ENCODE results near the gene BCKDHB. TPM values are rescaled to one million over a fixed set of nuclear protein-coding genes. Genes with fewer than 3 reads are reported as not detected.

BCKDHB gene
- total RNA-seq, 1 experiment from 2014 or later = 16.4 TPM

GRCh38 chr6:80151635-80152034 lies 45.2 kb downstream of the BCKDHB start:
- ChIA-PET CTCF (no interaction called here), POLR2A (no interaction called here)
- Histone ChIP-seq H3K27ac (ENCODE audit: low read length) (no peak overlapping the region), H3K4me1 (ENCODE audit: control insufficient read depth, insufficient read depth, low read length) (no peaks in the 10 kb centered on the region), H3K36me3 (ENCODE audit: control insufficient read depth, insufficient read depth, low read length) (no peaks in the 10 kb centered on the region), H3K4me3 (ENCODE audit: low read depth in 2 of 2, low read length in 2 of 2) (no peak overlapping the region), H3K9me3 (ENCODE audit: control insufficient read depth, insufficient read depth, low read depth, low read length) (no peaks in the 10 kb centered on the region), H3K27me3 (ENCODE audit: control insufficient read depth, insufficient read depth, low read length) (no peaks in the 10 kb centered on the region)
- in situ Hi-C loops (cut with HindIII; ENCODE audit: low pct_unique_long_range_greater_than_20kb, low sequenced_read_pairs) = no loop called here
- DNase-seq (ENCODE audit: low read depth, low spot score) = no peak
- no peak for TF ChIP-seq POLR2AphosphoS5 (IDR thresholded peaks at IDR 0.05; ENCODE audit: low read depth, low read length)
- no peak for TF ChIP-seq SIN3A (IDR thresholded peaks at IDR 0.05; ENCODE audit: borderline replicate concordance, insufficient read depth, low read depth, low read length)
- no peak for TF ChIP-seq CTCF (IDR thresholded peaks at IDR 0.05)
- no peak for TF ChIP-seq REST (IDR thresholded peaks at IDR 0.05; ENCODE audit: insufficient read depth in 1 of 2, low read depth in 2 of 2, low read length in 1 of 2)
- TF ChIP-seq TCF7L2 (IDR thresholded peaks at IDR 0.05; ENCODE audit: low read depth, low read length) = no peak
- no peak for ATAC-seq
- intact Hi-C loops (cut with micrococcal nuclease; ENCODE audit: unreplicated experiment) = no loop called here
- BruUV-seq (replicated peaks) = no TSS peak

- ATAC-seq = no peak
- H3K4me1 ChIP-seq (ENCODE audit: control insufficient read depth, insufficient read depth, low read length) = no peaks in the 10 kb centered on the region
- H3K4me3 ChIP-seq (ENCODE audit: low read depth in 2 of 2, low read length in 2 of 2) = no peak overlapping the region
- ChIA-PET POLR2A (no interaction called here), CTCF (no interaction called here)
- TF ChIP-seq REST (IDR thresholded peaks at IDR 0.05; ENCODE audit: insufficient read depth in 1 of 2, low read depth in 2 of 2, low read length in 1 of 2) = no peak
- TF ChIP-seq POLR2AphosphoS5 (IDR thresholded peaks at IDR 0.05; ENCODE audit: low read depth, low read length) = no peak
- no peak for TF ChIP-seq TCF7L2 (IDR thresholded peaks at IDR 0.05; ENCODE audit: low read depth, low read length)
- no peak for TF ChIP-seq CTCF (IDR thresholded peaks at IDR 0.05)
- TF ChIP-seq SIN3A (IDR thresholded peaks at IDR 0.05; ENCODE audit: borderline replicate concordance, insufficient read depth, low read depth, low read length) = no peak
- intact Hi-C loops (cut with micrococcal nuclease; ENCODE audit: unreplicated experiment) = no loop called here
- DNase-seq (ENCODE audit: low read depth, low spot score) = no peak
- BruUV-seq (replicated peaks) = no TSS peak
- H3K9me3 ChIP-seq (ENCODE audit: control insufficient read depth, insufficient read depth, low read depth, low read length) = no peaks in the 10 kb centered on the region
- H3K36me3 ChIP-seq (ENCODE audit: control insufficient read depth, insufficient read depth, low read length) = no peaks in the 10 kb centered on the region
- no peaks in the 10 kb centered on the region for H3K27me3 ChIP-seq (ENCODE audit: control insufficient read depth, insufficient read depth, low read length)
- in situ Hi-C loops (cut with HindIII; ENCODE audit: low pct_unique_long_range_greater_than_20kb, low sequenced_read_pairs) = no loop called here
- H3K27ac ChIP-seq (ENCODE audit: low read length) = no peak overlapping the region
Observed at GRCh38 chr6:80154160-80154559, 47.7 kb downstream of the BCKDHB start.
